Activated B cell treated with CpG ODN at 0.5 μM for 24 hours (primary cell): Measurements from ENCODE around the gene CACNA1B. TPM values are rescaled to one million over a fixed set of nuclear protein-coding genes. Genes with fewer than 3 reads are reported as not detected.

Experiments
- ATAC-seq: fragments of 200-7000 bp; cut with Tn5 transposase; one replicate; pipeline ENCODE4 v1.10.0; 2021; ENCODE audit warnings: low read depth, mild to moderate bottlenecking, moderate library complexity
- CTCF ChIA-PET: fragments of 350-600 bp; sonication (Branson Sonifier 250); formaldehyde crosslinking; loops from one replicate; lab custom pipeline; 2021; ENCODE audit warnings: antibody characterized with exemption; lab: Charles Lee
- POLR2A ChIA-PET: fragments of 350-600 bp; sonication (Branson Sonifier 250); formaldehyde crosslinking; loops from one replicate; lab custom pipeline; 2021; ENCODE audit warnings: antibody characterized with exemption; lab: Charles Lee
- DNase-seq: peaks from one replicate; pipeline ENCODE4 v3.0.0; 2022
- H3K27ac Mint-ChIP-seq: one replicate; pipeline ENCODE4 v1.8.0; 2020; ENCODE audit warnings: mixed read lengths
- H3K27me3 Mint-ChIP-seq: one replicate; pipeline ENCODE4 v1.8.0; 2021; ENCODE audit warnings: mixed read lengths
- H3K36me3 Mint-ChIP-seq: one replicate; pipeline ENCODE4 v1.8.0; 2021; ENCODE audit warnings: low read depth, mixed read lengths
- H3K4me1 Mint-ChIP-seq: one replicate; pipeline ENCODE4 v1.8.0; 2021; ENCODE audit warnings: mixed read lengths
- H3K4me3 Mint-ChIP-seq: one replicate; pipeline ENCODE4 v1.8.0; 2020; ENCODE audit warnings: mild to moderate bottlenecking, mixed read lengths
- H3K9me3 Mint-ChIP-seq: one replicate; pipeline ENCODE4 v1.8.0; 2020; ENCODE audit warnings: mixed read lengths
- CTCF ChIP-seq: fragments of 200-600 bp; IDR thresholded peaks from one replicate; pipeline ENCODE4 v1.8.0; 2022; ENCODE audit warnings: antibody characterized with exemption, mild to moderate bottlenecking
- intact Hi-C: fragments of 100-400 bp; cut with micrococcal nuclease; formaldehyde crosslinking; loops from one replicate; pipeline ENCODE4 v1.15.1; 2024
- total RNA-seq: library from RNA; stranded (reverse); gene quantifications from 2 replicates; pipeline ENCODE4 v1.2.3, GENCODE V29; 2022

Gene CACNA1B
- total RNA-seq, 1 donor from 2014 or later: 1.5 TPM

- Mint-ChIP-seq H3K36me3 (no peaks in the 10 kb centered on the region), H3K27me3 (peaks cover 1% of the 10 kb centered on the region), H3K27ac (no peak overlapping the region), H3K4me1 (no peaks in the 10 kb centered on the region), H3K9me3 (no peaks in the 10 kb centered on the region), H3K4me3 (no peak overlapping the region)
- POLR2A ChIA-PET: no interaction called here
- no peak for ATAC-seq
- DNase-seq: no peak
- CTCF ChIA-PET: no interaction called here
- intact Hi-C loops: no loop called here
- TF ChIP-seq CTCF: no peak
Observed at GRCh38 chr9:138011951-138012500, 134.4 kb downstream of the CACNA1B start.

DNA sequence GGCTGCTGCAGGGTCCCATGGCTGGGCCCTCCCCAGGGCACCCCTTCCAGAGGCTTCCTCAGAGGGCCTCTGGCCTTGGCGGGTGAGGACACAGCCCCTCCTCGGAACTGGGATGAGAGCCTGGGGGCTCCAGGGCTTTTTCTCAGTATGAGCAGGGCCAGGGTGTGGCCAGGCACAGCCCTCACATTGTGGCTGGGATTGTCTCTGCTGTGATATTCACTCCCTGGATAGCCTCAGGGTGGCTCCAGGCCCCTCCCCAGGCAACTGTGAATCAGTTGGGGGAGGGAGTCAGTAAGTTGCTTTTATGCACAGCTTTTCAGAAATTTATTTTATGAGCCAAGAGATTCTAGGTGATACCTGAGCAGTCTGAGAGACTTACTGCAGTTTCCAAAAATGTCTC, 135.7 kb downstream of the CACNA1B start:
- ChIA-PET CTCF (no interaction called here), POLR2A (no interaction called here)
- H3K27ac Mint-ChIP-seq: no peak overlapping the region
- H3K27me3 Mint-ChIP-seq: peaks cover 1% of the 10 kb centered on the region
- H3K9me3 Mint-ChIP-seq: no peaks in the 10 kb centered on the region
- H3K36me3 Mint-ChIP-seq: no peaks in the 10 kb centered on the region
- no peak overlapping the region for H3K4me3 Mint-ChIP-seq
- H3K4me1 Mint-ChIP-seq: no peaks in the 10 kb centered on the region
- ATAC-seq: no peak
- no peak for TF ChIP-seq CTCF
- no peak for DNase-seq
- intact Hi-C loops: no loop called here

DNA sequence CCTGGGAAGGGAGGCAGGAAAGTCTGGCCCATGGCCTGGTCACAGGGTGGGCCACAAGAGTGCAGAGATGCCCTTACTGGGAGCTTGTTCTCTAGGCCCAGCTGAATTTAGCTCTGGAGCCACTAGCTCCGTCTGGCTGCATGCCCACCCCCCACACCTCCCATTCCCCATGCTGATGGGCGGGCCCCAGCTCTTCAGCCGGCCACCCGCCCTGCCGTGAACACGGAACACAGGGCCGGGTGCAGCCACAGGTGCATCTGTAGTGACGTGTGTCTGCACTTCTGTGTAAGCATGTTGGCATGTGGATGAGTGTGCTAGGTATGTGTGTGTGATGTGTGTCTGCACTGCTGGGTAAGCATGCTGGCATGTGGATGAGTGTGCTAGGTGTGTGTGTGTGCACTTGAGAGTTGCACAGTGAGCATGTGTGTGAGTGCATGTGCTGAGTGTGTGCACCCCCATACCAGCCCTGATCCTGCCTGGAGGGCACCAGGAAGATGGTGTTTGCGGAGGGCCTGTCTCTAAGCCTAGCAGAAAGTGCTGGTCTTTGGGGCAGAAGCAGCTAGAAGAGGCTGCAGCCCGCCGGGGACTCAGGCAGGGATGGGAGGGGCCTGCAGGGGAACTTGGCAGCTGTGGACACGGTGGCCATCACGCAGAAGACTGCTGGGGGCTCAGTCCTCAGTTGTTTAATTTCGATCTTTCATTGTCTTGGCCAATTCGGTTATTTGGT, 136.4 kb downstream of the CACNA1B start:
- Mint-ChIP-seq H3K27me3 (peaks cover 1% of the 10 kb centered on the region), H3K9me3 (no peaks in the 10 kb centered on the region), H3K27ac (no peak overlapping the region), H3K4me3 (no peak overlapping the region), H3K36me3 (no peaks in the 10 kb centered on the region), H3K4me1 (no peaks in the 10 kb centered on the region)
- DNase-seq (no peak), ATAC-seq (no peak)
- POLR2A ChIA-PET: no interaction called here
- TF ChIP-seq CTCF: no peak
- intact Hi-C loops: no loop called here
- CTCF ChIA-PET: no interaction called here

- no peaks in the 10 kb centered on the region for H3K4me1 Mint-ChIP-seq
- TF ChIP-seq CTCF: no peak
- no peaks in the 10 kb centered on the region for H3K9me3 Mint-ChIP-seq
- DNase-seq (no peak), ATAC-seq (no peak)
- intact Hi-C loops: no loop called here
- no peak overlapping the region for H3K27ac Mint-ChIP-seq
- ChIA-PET CTCF (no interaction called here), POLR2A (no interaction called here)
- no peaks in the 10 kb centered on the region for H3K36me3 Mint-ChIP-seq
- no peak overlapping the region for H3K4me3 Mint-ChIP-seq
- peaks cover 1% of the 10 kb centered on the region for H3K27me3 Mint-ChIP-seq
Observed at GRCh38 chr9:138014563-138014945, 137.0 kb downstream of the CACNA1B start.

DNA sequence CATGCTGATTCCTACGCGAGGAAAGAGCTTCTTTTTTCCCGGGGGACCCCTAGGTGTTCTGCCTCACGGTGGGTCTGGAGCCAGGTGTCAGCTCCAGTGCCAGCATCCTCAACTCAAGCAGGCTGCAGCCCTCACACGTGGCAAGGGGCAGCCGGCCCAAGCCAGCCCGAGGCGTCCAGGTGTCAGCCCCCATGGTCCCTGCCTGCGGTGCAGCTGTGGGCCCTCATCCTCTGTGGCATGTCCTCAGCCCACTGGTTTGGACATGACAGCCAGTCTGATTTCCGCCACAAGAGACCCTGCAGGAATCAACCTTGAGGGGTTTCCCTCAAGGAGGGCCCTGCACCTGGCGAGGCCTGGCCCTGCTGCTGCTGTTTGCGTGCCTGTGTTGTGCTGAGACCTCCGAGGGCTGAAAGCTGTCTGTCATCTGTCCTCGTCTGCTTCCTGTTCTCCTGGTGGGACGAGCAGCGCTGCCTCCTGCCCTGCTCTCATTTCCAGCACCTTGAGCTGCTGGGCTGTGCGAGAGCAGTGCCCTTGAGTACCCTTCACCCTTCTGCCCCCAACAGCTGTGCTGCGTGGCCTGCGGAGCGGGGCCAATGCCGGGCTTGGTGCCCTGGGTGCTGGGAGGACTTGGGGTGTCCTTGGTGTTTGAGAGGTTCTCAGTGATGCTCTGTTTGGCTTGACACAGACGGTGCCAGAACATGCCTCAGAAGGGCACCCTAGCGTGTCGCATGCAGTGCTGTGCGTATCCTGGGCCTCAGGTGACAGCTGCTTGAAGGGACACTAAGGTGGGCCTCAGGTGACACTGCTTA, 137.6 kb downstream of the CACNA1B start:
- no peaks in the 10 kb centered on the region for H3K36me3 Mint-ChIP-seq
- ChIA-PET CTCF (no interaction called here), POLR2A (no interaction called here)
- H3K27ac Mint-ChIP-seq: no peak overlapping the region
- H3K27me3 Mint-ChIP-seq: peaks cover 1% of the 10 kb centered on the region
- H3K4me3 Mint-ChIP-seq: no peak overlapping the region
- intact Hi-C loops: no loop called here
- ATAC-seq (no peak), DNase-seq (no peak)
- H3K4me1 Mint-ChIP-seq: no peaks in the 10 kb centered on the region
- H3K9me3 Mint-ChIP-seq: no peaks in the 10 kb centered on the region
- TF ChIP-seq CTCF: no peak
